HG03342 (cell line): ENCODE data around the gene USP7.

Experiments
- ATAC-seq: cut with Tn5 transposase; IDR thresholded peaks from one replicate; pipeline ENCODE4 v1.9.1; 2021; ENCODE audit warnings: mild to moderate bottlenecking, moderate library complexity; ENCODE audit not compliant: unreplicated experiment

USP7 gene

DNA sequence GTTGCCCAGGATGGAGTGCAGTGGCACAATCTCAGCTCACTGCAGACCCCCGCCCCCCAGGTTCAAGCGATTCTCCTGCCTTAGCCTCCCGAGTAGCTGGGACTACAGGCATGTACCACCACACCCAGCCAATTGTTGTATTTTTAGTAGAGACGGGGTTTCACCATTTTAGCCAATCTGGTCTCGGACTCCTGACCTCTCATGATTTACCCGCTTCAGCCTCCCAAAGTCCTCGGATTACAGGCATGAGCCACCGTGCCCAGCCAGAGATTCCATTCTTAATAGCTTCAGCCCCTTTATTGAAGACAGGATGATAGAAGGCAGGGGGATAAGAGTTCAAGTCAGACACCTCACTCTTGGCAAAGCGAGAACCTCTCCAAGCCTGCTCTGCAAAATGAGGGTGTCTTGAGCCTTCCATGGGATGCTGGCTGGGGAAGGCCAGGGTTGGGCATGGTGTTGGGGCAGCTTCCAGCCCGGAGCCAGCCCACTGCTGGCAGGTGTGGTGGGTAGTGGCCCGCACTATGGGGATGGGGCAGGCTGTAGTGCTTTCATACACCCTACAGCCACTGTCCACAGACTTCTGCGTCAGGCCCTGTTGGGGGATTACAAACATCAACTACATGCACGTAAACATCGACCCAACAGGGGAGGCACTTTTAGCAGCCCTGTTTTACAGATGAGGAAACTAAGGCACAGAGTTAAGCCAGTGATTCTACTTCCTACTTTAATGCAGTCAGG lies 98.4 kb downstream of the USP7 start:
- ATAC-seq = no peak

DNA sequence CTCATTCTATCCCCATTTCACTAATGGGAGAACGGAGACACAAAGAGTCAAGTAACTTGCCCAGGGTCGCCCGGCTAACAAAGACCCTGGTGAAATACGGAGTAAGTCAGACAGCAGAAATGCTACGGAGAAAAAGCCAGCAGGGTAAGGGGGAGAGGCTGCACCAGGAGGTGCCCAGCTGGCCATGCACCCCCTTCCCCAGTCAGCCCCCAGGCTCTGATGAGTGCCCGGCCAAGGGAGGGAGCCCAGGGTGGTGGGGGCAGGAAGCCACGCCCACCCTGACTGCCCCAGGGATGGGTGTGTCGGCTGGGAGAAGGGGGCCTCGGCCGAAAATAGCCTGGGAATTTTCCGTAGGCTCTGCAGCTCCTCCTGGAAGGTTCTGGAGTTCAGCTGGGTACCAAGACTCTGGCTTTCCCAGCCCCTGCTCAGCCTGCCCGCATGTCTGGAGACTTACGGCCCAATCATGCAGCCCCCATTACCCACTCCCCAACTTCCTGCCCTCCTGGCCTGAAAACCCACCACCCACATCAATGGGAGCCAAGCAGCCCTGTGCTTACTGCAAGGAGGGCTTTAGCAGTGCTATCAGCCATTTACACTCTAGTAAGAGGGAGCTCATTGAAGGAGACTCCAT lies 99.1 kb downstream of the USP7 start:
- no peak for ATAC-seq

DNA sequence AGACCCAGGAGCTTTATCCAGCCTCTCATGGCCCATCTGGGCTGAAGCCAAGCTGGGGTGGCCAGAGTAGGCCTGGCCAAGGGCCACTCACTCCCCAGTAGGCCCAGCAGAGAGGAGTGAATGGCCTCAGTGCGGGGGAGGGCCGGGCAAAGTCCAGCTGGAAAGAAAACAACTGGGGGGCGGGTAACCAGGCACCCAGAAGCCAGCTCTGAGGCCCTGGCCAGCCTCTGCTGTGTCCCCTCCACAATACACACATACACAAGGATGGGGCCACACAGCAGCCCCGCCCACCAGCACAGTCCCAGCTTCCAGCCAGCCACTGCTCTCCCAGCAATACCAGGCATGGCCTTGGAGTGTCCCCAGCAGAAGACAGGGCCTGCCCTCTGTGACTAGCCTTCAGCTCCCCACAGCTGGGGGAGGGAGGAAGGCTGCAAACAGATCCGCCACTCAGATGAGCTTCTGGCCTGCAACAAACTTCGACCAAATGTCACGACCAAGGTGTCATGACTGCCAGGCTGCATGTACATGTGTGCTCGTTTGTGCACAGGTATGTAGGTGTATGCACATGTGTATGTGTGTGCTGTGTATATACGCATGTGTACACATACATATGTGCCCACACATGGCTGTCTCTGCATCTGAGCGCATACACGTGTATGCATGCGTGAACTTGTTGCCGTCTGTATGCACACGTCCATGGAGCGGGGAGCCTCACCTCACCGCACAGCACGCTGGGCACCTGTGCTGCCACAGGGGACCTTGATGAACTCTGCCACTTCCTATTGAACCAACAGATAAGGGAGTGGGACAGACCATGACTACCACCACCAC lies 99.9 kb downstream of the USP7 start:
- no peak for ATAC-seq

DNA sequence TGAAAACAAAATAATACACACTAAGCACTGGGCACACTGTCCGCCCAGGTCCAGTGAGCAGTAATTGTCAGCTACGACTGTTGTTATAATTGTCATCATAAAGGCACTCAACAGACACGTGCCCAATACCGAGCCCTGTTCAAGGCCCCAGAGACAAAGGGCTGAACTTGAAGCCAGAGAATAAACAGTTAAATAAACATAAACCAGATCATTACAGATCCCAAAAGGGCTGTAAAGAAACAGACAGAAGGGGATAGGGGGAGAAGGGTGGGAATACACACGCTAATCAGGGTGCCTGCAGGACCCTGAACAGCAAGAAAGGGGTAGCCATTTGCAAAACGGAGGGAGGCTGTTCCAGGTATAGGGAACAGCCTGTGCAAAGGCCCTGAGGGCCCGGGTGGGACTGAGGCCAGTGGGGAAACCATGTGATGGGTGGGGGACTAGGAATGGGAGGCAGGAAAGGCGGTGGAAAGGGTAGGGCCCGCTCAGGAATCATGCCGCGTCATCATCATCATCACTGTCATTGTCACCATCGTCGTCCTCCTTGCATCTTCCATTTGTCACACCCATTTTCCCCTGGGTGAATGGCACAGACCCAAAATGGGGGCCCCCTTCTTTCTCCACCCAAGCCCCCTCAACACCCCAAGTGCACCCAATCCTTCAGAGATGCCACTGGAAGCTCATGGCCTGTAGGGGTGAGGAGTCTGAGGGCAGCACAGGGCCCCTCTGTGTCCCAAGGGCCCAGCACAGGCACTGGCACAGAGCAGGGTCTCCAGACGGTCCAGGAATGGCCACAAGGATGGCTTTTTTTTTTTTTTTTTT lies 101.2 kb downstream of the USP7 start:
- ATAC-seq = no peak

DNA sequence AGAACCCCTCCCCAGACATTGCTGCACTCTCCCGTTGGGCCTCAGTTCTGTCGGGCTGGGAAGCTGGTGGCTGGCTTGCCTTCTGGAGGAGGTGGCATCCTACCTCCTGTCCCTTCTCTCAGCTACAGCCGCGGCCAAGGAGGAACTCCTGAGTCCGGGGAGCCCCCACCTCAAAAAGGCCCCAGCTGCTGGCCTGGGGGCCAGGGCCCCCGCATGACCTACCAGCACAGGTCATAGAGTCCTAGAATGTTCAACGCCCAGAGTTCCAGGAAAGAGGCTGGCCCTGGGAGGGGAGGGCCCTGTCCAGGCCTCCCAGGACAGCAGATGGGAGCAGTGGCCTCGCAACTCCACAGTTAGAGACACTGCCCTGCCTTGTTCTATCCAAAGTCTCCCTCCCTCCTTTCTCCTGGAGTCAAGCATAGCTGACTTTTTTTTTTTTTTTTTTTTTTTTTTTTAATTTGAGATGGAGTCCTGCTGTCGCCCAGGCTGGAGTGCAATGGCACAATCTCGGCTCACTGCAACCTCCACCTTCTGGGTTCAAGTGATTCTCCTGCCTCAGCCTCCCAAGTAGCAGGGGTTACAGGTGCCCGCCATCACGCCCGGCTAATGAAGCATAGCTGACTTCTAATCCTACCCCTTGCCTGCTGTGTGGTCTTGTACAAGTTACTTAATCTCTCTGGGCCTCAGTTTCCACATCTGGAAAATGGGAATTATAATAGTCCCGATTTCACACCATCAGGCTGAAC lies 102.0 kb downstream of the USP7 start:
- no peak for ATAC-seq

DNA sequence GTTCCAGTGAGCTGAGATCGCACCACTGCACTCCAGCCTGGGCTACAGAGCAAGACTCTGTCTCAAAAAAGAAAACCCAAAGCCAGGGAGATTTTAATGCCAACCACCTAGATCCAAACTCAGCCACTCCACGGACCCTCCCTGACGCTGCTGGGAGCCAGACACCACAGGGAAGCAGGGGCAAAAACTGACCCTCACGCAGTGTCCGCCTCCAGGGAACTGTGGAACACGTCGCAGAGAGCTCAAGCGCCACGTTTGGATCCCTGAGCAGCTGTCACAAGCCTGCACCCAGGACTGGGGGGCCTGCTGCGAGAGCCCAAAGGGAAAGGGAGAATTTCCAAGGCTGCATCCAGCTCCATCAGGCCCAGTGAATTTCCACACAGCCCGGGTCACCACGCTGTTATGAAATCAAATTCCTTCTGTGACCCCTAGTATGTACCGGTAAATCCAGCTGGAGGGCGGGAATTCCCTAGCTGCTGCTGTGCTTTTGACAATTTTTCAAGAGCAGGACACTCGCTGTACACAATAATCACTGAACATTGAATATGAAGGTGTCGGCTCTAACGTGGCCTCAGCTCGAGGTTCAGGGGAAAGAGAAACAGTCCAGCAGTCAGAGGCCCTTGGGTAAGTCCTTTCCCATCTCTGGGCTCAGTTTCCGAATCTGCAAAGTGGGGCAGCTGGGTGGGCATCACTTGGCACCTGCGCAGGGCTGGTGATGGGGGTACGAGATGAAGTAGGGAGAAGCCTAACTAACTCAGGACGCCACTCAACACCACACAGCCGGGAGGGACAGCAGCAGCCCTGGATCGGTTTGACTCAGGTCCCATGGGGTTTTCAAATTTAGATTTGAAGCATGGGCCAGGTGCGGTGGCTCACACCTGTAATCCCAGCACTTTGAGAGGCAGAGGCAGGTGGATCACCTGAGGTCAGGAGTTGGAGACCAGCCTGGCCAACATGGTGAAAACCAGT lies 103.5 kb downstream of the USP7 start:
- no peak for ATAC-seq

DNA sequence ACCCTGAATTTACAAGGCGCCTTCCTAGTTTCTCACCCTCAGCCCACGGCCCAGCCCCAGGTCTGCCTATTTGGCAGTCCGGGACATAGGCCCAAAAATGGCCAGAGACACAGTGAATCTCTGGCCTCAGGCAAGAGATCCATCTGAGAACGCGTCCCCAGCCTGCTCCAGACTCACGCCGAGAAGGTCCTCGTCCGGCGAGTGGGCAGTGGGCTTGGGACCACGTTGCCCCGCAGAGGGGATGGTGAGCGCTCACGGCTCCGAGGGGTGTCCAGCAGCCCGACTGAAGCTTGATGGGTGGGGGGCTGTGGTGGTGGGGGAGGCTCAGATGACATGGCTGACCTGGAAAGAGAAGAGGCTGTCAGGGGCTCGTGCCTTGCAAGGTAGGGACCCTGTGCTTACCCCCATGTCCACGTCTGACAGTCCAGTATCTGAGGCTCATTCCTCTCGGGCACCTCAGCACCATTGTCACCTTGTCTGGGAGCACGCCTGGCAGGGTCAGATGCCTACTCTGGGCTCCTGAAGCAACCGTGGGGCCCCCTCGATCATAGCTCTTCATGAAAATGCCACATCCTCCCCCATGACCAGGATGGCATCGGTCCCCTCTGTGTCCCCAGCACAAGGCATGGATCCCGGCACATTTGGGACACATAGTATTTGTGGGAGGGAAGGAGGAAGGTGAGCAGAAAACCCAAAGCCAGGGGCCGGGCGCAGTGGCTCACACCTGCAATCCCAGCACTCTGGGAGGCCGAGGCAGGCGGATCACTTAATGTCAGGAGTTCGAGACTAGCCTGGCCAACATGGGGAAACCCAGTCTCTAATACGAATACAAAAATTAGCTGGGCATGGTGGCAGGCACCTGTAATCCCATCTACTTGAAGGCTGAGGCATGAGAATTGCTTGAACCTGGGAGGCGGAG lies 104.5 kb downstream of the USP7 start:
- no peak for ATAC-seq

DNA sequence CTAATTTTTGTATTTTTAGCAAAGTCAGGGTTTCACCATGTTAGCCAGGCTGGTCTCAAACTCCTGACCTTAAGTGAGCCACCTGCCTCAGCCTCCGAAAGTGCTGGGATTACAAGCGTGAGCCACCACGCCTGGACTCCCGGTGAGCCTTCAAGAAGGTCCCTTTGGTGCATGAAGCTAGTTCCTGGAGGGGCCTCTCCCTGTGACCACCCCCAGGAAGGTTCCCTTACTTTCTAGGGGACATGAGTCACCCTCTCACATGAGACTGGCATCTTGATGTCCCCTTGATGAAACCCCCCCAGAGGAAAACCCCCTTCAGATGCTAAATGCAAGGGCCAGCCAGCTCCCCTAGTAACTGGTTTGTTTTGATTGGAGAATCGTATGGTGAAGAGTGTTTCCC lies 107.7 kb downstream of the USP7 start:
- no peak for ATAC-seq

DNA sequence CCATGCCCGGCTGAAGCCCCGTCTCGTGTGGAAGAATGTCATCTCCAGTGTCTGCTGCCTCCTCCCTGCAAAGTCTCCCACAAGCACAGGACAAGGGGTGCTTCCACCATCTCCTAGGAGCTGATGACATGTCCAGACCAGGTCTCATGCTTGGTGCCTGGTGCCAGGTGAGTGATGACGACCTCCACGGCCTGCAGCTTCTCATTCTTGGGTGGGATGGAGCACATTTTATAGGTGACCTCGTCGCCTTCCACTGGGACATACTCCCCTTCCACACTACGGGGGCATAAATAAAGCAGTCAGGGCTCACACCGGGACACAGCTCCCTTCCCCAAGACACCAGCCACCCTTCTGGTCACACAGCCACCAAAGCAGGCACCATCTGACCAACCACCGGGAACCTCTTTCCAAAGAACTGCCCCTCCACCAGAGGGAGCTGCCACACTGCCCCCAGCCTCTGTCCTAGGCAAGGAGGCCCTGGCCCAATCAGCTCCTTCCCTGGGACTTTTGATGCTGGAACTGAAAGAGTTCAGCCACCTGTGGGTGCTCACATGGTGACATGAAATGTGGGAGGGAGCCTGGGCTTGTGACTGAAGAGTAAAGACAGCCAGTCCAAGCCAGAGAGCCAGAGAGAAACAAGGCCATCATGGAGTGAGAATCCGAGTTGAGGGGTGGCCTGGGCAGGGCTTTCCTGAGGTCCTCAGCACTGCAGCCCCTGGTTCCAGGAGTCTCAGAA lies 108.5 kb downstream of the USP7 start:
- no peak for ATAC-seq

DNA sequence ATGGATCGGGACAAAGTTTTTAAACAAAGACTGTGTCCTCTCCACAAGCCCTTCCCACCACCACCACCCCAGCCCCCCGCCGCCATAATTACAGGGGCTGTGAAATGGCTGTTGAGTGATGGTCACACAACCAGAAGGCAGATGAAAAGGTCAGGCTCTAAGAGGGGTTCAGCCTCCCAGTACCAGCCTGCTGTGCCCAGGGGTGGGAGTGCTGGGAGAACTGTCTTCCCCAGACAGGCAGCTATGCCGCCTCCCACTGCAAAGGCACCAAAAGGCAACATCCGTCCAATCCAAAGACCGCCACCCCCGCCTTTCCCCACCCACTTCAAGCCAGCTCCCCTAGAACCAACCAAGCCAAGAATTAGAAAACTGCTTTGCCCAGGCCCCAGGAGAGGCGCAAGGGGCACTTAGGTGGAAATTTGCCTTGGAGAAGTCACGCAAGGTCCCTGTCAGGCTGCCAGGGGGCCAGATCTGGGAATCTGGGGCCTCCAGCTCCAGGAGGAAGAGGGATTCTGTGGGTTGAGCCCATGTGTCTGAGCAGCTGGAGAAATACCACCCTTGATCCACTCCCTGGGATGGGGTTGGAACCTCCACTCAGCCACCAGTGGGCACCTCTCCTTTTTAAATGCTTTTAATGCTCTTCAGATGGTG lies 109.3 kb downstream of the USP7 start:
- no peak for ATAC-seq

DNA sequence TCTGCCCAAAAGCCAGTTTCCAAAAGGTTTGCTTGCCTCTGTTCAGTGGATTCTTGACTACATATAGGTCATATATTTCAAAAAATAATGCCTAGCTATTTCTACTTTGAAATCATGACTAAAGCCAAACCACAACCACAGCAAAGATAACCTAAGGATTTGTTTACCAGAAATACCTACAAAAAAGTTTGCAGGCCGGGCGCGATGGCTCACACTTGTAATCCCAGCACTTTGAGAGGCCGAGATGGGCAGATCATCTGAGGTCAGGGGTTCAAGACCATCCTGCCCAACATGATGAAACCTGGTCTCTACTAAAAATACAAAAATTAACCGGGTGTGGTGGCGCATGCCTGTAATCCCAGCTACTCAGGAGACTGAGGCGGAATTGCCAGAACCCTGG lies 110.1 kb downstream of the USP7 start:
- no peak for ATAC-seq

DNA sequence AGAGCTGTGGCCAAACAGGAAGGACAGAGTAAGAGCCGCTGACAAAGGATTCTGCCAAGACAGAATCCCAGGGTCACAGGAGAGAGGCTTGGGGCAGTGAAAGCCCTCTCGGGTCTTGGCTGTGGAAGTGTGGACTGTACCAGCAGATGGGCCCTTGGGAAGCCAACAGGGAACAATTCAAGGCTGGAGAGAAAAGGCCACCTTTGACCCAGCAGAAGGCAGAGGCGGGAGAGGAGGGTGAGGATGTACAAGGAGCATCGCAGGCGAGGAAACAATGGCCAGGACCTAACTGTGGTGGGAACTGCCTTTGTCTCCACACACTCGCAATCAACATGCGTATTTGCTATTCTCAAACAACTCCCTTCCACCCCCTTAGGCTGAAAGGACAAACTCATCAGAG lies 110.6 kb downstream of the USP7 start:
- no peak for ATAC-seq

DNA sequence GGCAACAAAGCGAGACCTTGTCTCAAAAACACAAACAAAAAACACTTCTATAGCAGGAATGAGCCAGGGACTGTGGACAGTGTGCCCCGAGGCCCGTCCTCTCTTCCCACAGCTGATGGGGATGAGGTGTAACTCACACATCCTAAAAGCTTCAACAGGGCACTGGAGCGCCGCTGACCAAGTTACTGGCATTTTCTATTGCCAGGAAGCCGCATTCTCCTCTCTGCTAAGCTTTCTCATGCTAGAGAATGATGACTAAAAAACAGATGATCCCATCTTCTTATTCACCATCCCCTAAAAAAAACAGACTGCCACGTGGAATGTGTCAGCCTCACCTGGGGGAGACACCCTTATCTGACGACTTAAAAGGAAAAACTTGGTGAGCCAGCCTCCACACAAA lies 111.2 kb downstream of the USP7 start:
- no peak for ATAC-seq

DNA sequence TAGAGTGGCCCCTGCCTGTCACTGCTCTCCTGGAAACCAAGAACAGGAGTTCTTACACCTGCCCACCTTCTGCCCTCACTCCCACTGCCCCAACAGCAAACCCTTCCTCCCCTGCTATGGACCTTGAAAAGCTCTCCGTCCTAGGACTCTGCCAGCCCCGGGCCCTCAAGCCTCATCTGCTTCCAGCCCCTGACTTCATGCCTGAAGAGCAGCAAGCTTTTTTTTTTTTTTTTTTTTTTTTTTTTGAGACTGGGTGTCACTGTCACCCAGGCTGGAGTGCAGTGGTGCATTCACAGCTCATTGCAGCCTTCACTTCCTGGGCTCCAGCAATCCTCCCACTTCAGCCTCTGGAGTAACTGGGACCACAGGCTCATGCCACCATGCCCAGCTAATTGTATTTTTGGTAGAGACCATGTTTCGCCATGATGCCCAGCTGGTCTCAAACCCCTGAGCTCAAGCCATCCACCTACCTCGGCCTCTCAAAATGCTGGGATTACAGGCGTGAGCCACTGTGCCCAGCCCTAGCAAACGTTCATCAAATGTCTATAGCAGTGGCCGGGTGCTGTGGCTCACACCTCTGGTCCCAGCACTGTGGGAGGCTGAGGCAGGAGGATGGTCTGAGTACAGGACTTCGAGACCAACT lies 111.8 kb downstream of the USP7 start:
- no peak for ATAC-seq

DNA sequence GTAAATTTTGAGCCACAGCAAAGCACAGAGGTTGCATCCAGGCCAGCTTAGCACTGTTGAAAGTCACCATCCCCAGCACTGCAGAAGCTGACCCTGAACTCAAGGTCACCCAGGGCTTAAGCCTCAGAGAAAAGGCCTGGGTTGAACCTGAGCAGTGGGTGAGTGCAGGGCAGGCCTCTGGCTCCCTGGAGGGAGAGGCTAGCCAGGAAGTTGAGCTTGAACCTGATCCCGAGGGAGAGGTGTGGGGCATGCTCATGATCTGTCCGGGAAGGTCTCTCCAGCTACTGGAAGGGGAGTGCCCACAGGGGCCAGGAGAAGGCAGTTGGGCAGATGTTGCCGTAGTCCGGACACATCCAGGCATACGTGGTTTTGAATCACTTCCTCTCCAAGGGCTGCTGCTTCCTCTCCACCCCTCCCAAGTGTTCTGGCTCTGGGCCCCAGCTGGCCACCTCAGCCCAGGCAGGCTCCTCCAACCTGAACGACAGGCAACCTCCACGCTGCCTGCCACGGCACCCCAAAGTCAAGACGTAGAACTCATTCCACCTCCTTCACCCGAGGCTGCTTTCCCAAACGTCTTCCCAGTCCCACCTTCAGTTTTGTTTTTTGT lies 113.3 kb downstream of the USP7 start:
- ATAC-seq = no peak

DNA sequence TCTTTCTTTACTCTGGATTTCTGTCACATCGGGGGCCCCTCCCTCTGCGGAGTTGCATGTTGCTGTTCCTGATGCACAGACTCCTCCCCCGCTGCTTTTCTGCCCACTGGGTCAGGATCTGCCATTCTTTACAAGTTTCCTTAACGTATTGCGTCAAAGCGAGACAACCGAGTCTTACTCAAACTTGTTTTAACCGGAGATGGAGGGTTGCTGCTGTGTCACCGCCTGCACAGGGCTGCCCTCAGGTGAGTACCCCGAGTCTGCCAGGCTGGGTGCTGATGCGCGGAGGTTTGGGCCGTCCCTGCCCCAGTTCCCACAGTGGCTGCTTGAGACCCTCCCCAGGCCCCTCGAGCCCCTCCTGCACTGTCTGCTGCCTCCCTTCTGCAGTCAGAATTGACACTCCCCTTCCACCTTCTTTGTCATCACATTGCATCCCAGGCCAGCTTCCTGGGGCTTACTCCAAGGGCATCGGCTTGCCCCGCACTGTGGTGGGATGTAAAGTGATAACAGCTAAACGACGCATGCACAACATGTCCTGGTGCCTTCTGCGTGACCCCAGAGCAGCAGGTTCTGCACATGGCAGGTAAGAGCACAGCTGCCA lies 114.2 kb downstream of the USP7 start:
- ATAC-seq = no peak
